IPS-15b (cell line): ENCODE data around the gene DDX51.

Source experiments
- H3K27me3 ChIP-seq: one replicate; pipeline ENCODE4 v1.6.1; 2013; ENCODE audit warnings: low read length; ENCODE audit not compliant: control insufficient read depth, insufficient read depth
- H3K36me3 ChIP-seq: one replicate; pipeline ENCODE4 v1.6.1; 2013; ENCODE audit warnings: low read length; ENCODE audit not compliant: control insufficient read depth, insufficient read depth
- H3K4me1 ChIP-seq: one replicate; pipeline ENCODE4 v1.6.1; 2013; ENCODE audit warnings: mild to moderate bottlenecking, low read length; ENCODE audit not compliant: control insufficient read depth, insufficient read depth
- H3K4me3 ChIP-seq: one replicate; pipeline ENCODE4 v1.5.1; 2013; ENCODE audit warnings: low read depth, low read length
- H3K9ac ChIP-seq: one replicate; pipeline ENCODE4 v1.6.1; 2013; ENCODE audit warnings: low read depth, mild to moderate bottlenecking, low read length
- H3K9me3 ChIP-seq: one replicate; pipeline ENCODE4 v1.6.1; 2013; ENCODE audit warnings: mild to moderate bottlenecking, low read length; ENCODE audit not compliant: control insufficient read depth, insufficient read depth

Gene DDX51

DNA sequence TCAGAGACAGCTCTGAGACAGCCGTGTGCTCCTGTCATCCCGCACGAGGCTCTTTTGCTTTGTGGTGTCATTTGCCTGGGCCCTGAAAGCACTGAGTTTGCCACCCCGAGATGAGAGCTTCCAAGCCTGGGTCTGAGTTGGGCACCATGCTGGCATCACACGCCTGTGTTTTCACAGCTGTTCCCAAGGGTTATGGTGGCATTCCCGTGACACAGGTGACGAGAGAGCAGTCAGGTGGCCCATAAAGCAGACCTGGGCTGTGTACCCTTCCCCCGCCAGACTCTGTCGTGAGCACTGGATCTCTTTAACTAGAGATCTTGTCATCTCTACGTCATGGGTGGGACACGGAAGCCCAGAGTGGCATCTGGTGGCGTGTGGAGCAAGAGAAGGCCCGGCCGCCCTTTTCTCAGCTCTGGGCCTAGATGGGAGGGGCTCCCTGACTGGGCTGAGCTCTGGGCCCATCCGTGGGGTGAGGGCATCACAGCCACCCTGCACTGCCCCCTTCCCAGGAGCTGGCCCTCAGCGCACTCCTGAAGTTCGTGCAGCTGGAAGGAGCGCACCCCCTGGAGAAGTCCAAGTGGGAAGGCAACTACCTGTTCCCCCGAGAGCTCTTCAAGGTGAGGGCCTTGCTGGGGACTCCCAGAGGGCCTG lies 2.8 kb upstream of the DDX51 start:
- Histone ChIP-seq H3K4me3 (no peak overlapping the region), H3K9ac (no peak overlapping the region), H3K36me3 (peaks cover 18% of the 10 kb centered on the region), H3K9me3 (no peaks in the 10 kb centered on the region), H3K4me1 (no peaks in the 10 kb centered on the region), H3K27me3 (no peaks in the 10 kb centered on the region)

DNA sequence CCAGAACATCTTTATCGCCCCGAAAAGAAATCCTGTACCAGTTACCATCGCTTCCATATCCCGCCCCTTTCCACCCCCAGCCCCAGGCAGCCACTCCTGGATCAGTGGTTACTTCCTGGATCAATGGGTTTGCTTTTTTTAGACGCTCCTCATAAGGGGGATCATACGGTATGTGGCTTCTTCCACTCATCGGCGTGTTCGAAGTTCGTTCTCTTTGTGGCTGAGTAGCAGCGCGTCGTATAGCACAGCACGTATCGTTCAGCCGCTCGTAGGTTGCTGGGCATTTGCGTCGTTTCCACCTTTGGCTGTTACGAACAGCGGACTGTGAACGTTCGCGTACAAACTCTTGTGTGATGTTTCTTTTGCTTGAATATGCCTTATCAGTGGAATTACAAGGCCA lies 2.0 kb upstream of the DDX51 start:
- Histone ChIP-seq H3K4me1 (no peaks in the 10 kb centered on the region), H3K27me3 (no peaks in the 10 kb centered on the region), H3K36me3 (peaks cover 22% of the 10 kb centered on the region), H3K9me3 (no peaks in the 10 kb centered on the region), H3K4me3 (no peak overlapping the region), H3K9ac (no peak overlapping the region)

DNA sequence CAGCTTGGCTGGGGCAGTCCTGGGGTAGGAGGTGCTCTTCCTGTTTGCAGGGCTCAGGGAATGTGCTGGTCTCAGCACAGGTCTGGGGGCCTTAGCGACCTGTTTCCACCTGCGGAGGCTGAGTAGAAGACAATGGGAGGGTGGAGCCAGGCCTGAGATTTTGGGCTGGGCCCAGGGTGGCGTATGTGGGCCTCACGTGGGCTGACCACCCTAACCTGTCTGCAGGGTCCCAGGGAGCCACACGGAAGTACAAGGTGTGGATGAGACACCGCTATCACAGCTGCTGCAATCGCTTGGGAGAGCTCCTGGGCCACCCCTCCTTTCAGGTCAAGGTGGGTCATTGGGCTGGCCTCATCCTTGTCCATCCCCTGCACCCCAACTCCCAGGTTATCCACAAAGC lies 1.2 kb upstream of the DDX51 start:
- peaks cover 26% of the 10 kb centered on the region for H3K36me3 ChIP-seq

DNA sequence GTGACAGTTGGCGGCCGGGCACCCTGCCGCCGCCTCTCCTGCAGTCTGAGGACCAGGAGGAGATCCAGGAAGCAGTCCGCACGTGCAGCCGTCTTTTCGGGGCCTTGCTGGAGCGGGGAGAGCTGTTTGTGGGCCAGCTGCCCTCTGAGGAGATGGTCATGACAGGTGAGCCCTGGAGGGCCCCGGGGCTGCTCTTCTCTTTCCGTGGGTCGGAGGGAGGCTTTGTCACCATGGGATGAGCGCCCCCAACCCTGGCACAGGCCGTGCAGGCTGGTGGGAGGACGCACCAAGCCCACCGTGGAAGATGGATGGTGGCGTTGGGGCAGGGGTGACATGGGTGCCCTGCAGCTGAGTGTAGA lies 670 bp upstream of the DDX51 start:
- peak overlapping the region; percentile 71 for H3K4me3 ChIP-seq
- H3K9me3 ChIP-seq = no peaks in the 10 kb centered on the region
- H3K27me3 ChIP-seq = no peaks in the 10 kb centered on the region
- H3K9ac ChIP-seq = peak overlapping the region; percentile 70
- H3K36me3 ChIP-seq = peaks cover 31% of the 10 kb centered on the region
- H3K4me1 ChIP-seq = no peaks in the 10 kb centered on the region

More for the DNA sequence above, 1.2 kb upstream of the DDX51 start:
- no peaks in the 10 kb centered on the region for H3K27me3 ChIP-seq
- no peak overlapping the region for H3K9ac ChIP-seq
- peak overlapping the region; percentile 71 for H3K4me3 ChIP-seq
- no peaks in the 10 kb centered on the region for H3K9me3 ChIP-seq
- no peaks in the 10 kb centered on the region for H3K4me1 ChIP-seq

DNA sequence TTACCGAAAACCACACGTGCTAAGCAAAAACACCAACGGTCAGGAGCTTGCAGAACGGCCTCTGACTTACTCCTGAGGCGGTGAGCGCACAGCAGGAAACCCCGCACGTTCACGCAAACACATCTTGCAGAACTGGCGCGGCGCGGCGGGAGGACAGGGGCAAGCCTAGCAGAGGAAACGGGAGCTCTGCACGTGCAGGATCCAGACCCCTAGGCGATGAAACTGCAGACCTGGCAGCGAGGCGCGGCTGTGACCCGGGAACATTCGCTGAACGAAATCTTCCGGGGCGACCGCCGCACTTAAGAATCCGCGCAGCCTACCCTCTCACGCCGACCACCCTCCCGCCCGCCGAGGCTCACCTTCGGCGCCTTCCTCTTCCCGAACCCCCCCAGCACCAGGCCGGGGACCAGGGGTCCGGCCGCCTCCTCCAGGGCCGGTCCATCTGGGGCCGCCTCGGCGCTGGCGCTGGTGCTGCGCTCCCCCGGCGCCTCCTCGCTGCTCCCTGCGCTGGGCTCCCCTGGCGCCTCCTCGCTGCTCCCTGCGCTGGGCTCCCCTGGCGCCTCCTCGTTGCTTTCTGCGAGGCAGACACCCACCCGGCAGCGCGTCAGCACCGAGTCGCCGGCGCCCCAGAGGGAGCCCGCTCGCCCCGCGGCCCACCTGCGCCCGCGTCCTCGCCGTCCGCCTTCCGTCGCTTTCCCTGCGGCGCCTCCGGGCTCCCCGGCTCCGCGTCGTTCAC lies 615 bp downstream of the DDX51 start:
- H3K27me3 ChIP-seq = no peaks in the 10 kb centered on the region
- H3K9me3 ChIP-seq = no peaks in the 10 kb centered on the region
- peaks cover 42% of the 10 kb centered on the region for H3K36me3 ChIP-seq

DNA sequence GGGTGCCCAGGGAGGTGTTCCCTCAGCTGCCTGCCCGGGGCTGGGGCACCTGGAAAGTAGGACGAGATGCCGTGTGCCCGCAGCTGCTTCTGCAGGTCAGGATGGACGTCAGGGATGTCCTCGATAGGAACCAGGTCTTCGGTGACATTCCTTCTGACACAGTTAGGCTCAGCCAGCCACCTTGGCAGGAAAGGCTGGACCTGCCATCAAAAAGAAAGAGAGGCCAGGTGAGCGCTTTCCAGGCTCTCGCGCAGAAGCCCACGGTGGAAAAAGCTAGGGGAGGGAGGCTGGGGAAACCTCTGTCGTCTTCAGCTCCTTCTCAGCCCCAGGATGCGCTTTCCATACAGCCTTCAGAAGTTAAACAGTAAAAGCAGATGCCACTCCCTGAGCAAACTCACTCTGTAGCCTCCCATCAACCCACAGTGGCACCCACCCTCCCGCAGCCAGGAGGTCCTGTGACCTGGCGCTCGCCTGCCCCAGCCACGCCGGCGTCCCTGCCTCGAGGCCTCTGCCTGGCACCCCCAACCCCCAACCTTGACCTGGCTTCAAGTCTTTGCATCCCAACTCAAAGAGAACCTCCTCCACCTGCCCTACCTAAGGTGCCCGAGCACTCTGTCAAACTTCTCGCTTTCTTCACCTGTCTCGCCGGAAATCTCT lies 1.3 kb downstream of the DDX51 start:
- H3K9me3 ChIP-seq = no peaks in the 10 kb centered on the region
- H3K36me3 ChIP-seq = peaks cover 45% of the 10 kb centered on the region
- peak overlapping the region; percentile 32 for H3K9ac ChIP-seq
- peak overlapping the region; percentile 71 for H3K4me3 ChIP-seq
- H3K4me1 ChIP-seq = no peaks in the 10 kb centered on the region
- H3K27me3 ChIP-seq = no peaks in the 10 kb centered on the region

More for the DNA sequence above, 615 bp downstream of the DDX51 start:
- Histone ChIP-seq H3K9ac (peak overlapping the region; percentile 32), H3K4me1 (no peaks in the 10 kb centered on the region), H3K4me3 (peak overlapping the region; percentile 71)

DNA sequence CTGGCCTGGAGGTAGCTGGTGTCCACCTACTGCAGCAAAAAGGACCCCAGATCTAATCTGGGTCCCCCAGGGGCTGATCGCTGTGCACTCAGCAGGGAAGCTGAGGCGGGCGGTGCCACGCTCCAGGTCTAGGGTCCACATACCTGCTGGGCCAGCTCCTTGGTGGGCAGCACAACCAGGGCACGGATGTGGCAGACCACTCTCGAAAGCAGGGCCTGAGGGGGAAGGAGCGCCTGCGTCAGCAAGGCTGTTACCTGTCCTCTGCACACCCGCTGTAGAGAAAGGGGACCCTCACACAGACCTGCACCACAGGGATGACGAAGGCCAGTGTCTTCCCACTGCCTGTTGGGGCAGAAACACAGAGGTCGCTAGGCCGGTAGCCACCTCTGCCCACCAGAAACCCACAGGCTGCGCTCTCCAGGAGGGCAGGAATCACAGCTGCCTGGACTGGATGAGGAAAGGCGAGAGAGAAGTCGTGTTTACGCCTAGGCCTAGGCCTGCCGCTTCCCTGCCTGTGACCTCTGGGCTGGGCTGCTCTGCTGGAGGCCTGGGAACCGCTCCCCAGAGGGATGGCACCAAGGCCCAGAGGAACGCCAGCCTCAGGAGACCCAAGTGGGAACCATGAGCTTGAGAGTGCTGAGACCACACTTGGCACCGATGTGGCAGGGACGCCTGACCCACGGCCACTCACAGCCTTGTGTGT lies 2.0 kb downstream of the DDX51 start:
- H3K4me1 ChIP-seq = no peaks in the 10 kb centered on the region
- no peak overlapping the region for H3K4me3 ChIP-seq
- no peaks in the 10 kb centered on the region for H3K9me3 ChIP-seq
- H3K9ac ChIP-seq = no peak overlapping the region
- H3K27me3 ChIP-seq = no peaks in the 10 kb centered on the region
- peaks cover 42% of the 10 kb centered on the region for H3K36me3 ChIP-seq

DNA sequence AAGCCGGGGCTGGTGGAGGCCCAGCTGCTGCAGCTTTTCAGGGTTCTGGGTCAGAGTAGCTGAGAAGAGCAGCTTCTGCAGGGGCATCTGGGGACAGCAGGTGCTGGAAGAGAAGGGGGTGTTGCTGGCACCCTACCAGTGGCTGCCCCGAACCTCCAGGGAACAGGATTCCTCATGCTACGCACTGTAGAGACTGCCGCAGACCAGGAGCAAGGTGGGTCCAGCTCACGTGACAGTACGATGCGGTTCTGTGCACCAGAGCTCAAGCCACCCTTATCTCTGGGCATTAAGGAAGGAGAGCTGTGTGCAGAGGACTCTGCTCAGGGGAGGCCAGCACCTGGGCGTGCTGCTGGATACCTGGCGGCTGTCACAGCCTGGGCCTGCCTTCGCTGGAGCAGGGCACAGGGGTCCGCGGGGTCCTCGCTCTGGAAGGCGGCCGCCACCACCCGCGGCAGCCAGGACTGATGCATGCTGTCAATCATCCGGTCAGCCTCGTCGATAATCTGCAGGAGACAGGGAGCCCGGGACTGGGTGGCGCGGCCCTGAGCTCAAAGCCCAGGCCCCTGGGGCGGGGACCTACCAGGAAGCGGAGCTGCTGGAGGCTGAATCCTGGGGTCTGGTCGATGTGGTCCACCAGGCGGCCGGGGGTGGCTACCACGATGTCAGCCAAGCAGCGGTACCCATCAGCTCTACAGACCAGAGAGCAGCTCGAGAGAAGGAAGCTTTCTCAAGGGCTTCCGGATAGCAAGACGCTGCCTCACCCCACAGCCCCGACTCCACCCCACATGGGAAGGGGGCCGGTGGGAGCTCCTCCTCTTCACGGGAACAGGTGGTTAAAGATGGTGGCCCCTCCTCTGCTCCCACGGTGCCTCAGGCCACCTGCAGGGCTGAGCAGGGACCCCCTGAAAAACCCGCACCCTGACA lies 2.9 kb downstream of the DDX51 start:
- H3K27me3 ChIP-seq = no peaks in the 10 kb centered on the region

DNA sequence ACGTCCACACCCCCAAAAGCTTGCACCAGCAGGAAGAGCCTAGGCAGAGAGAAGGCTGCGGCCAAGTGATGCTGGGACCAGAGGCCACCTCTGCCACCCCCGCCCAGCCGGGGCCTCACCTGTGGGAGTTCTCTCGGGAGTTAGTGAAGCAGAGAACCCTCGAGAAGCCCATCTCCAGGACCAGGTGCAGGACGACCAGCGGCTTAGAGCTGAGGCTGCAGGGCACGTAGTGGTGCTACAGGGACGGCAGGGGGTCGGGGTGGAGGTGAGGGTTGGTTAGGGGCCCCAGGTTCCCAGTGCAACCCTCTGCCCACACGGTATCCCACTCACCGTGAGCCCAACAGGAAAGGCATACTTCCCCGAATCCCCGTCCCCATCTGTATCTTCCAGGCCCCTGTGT lies 3.6 kb downstream of the DDX51 start:
- H3K4me1 ChIP-seq = no peaks in the 10 kb centered on the region
- H3K9ac ChIP-seq = no peak overlapping the region
- H3K36me3 ChIP-seq = peaks cover 42% of the 10 kb centered on the region
- no peak overlapping the region for H3K4me3 ChIP-seq
- H3K27me3 ChIP-seq = no peaks in the 10 kb centered on the region
- no peaks in the 10 kb centered on the region for H3K9me3 ChIP-seq

More for the DNA sequence above, 2.9 kb downstream of the DDX51 start:
- no peak overlapping the region for H3K9ac ChIP-seq
- no peaks in the 10 kb centered on the region for H3K4me1 ChIP-seq
- H3K9me3 ChIP-seq = no peaks in the 10 kb centered on the region
- H3K36me3 ChIP-seq = peaks cover 42% of the 10 kb centered on the region
- no peak overlapping the region for H3K4me3 ChIP-seq

DNA sequence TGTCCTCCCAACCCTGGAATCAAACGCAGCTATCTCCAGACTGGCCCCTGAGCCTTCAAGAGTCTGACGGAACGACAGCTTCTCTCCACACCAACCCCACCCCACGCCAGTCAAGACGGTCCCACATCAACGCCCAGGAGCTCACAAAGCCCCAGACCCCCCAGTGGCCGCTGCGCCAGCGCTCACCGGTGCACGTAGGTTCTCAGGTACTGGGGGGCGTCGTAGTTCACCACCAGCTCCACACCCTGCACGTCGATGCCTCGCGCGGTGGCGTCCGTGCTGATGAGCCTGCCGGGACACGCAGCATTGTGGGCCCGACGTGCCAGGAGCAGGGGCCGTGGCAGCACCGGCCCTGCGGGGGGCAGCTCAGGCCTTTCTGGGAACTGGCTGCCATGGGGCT lies 4.2 kb downstream of the DDX51 start:
- H3K9ac ChIP-seq = no peak overlapping the region
- peaks cover 42% of the 10 kb centered on the region for H3K36me3 ChIP-seq
- no peak overlapping the region for H3K4me3 ChIP-seq
- no peaks in the 10 kb centered on the region for H3K9me3 ChIP-seq
- H3K4me1 ChIP-seq = no peaks in the 10 kb centered on the region
- no peaks in the 10 kb centered on the region for H3K27me3 ChIP-seq
